Midbrain (tissue), 1 donor: ENCODE measurements around the gene IL1RAP.

Experiments used
- DNase-seq: peaks from one replicate; lab custom pipeline; 2025; lab: John Stamatoyannopoulos, UW

The IL1RAP gene

GRCh38 chr3:190614226-190615059 is 100.6 kb downstream of the IL1RAP start:
- DNase-seq = no peak

GRCh38 chr3:190615060-190615384 is 101.1 kb downstream of the IL1RAP start:
- no peak for DNase-seq

GRCh38 chr3:190615607-190616006 is 101.7 kb downstream of the IL1RAP start:
- no peak for DNase-seq

DNA sequence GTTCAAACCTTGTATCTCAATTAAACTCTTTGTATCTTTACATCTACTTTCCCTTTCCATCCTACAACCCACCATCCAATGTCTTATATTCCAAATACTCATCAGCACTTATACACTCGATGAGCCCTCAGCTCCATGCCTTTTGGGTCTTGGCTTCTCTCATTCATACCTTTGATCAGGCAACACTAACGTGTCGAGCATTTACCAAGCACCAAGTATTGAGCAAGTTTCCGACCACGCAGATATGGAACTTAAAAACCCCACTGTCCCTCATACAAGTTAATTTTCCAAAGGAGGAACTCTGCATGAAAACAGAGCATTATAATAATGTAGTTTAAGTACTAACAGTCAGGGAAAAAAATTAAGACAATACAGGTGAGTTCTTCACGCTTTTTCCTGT is 102.8 kb downstream of the IL1RAP start:
- no peak for DNase-seq

GRCh38 chr3:190617185-190617584 is 103.3 kb downstream of the IL1RAP start:
- no peak for DNase-seq

GRCh38 chr3:190618330-190619030 is 104.6 kb downstream of the IL1RAP start:
- DNase-seq = no peak

DNA sequence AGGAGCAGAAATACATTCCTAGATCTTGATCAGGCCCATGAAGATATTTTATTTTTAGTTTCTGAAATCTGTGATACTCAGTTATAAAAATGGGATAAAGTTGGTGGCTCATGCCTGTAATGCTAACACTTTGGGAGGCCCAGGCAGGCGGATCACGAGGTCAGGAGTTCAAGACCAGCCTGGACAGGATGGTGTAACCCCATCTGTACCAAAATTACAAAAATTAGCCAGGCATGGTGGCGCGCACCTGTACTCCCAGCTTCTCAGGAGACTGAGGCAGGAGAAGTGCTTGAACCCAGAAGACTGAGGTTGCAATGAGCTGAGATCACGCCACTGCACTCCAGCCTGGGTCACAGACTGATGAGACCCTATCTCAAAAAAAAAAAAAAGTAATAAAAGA is 105.5 kb downstream of the IL1RAP start:
- DNase-seq = no peak

DNA sequence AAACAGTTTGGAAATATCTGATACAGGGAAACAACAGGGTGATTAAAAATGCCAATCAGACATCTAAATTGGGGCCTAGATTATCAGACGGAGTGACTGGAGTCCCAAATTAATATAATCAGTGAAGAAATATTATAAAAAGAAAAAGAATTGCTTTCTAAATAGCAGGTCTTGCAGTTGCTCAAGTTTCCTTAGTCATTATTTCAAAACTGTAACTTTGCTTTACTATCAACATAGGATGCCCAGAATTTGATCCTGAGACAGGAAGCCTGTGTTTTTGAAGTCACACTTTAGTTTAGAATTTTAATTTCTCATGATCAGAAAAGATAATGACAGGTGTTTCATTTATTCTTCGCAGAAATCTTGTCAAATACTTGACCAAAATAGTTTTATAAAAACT is 105.9 kb downstream of the IL1RAP start:
- DNase-seq = no peak

DNA sequence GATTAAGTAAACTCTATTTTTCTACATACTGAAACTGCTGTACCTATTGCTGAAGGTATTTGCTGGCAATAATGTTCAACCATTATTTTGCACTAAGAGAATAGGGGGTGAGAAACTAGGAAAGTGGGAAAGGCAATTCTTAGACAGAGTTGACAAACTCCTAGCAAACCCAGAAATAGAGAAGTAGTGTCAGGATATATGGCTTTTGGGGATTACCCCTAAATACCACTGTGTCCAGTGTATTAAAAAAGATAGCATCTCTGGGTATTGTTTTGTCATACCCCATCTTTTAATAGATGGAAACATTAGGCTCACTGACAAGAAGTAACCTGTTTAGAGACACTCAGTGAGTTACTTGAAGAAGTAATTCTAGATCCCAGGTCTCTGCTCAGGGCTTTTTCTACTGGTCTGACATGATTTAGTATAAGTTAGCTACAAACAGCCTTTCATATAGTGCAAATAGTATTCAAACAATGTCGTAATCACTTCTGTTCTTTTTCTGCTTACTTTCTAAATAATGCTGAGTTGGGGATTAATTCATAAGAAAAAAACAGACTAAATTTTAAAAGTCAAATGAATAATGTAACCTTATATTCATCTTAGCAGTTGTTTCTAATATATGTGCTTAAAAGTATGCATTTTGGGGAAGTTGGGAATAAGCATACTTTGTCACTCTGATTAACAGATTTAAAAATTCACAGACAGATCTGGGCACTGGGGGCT is 107.2 kb downstream of the IL1RAP start:
- no peak for DNase-seq

DNA sequence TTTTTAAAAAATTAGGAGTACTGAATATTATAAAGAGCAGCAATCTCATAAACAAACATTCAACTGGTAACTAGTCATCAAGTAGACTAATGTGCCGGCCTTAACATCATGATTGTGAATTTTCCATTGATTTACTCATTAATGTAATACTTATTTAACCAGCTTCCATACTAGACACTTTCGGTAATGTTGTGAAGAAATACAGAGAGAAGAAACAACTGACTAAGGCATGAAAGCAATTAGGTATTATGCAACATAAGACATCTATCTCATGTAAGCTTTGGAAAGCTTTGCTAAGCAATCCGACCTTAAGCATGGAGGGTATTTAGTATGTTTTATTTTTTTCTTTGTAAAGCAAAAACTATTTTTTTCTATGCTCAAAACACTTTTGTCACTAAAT is 108.0 kb downstream of the IL1RAP start:
- no peak for DNase-seq

GRCh38 chr3:190624282-190624681 is 110.4 kb downstream of the IL1RAP start:
- no peak for DNase-seq

- DNase-seq = no peak
These were observed 113.2 kb downstream of the IL1RAP start for GRCh38 chr3:190626951-190627620.

DNA sequence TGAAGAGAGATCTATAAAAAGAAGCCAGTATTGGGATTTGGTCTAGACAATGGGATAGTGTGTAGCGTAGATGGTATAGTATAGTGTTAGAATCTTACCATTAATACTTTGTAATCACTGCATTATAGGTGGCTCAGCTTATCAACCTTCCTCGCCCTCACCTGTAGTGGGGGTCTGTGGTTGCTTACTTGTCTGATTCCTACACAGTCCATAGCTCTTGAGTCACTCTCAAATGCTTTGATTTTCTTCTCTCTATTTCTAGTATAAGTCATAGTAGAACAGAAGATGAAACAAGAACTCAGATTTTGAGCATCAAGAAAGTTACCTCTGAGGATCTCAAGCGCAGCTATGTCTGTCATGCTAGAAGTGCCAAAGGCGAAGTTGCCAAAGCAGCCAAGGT is 115.2 kb downstream of the IL1RAP start:
- DNase-seq = no peak

DNA sequence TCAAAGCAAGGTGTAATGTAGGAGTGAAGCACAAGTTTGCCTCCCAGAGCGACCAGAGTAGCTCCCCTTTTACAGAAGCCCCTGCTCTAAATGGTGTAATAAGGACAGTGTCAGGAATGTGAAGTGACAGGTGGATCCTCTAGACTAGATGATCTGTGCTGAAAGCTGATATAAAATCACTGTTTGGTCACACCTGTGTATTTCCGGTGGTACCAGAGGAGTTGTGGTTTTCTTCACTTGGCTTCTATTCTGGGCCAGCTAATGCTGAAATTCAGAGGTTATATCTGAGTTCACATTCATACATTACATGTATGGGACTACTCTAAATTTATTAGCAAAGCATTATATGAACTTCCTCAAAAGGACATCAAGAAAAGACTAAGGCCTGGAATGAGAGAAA is 117.4 kb downstream of the IL1RAP start:
- DNase-seq = no peak

DNA sequence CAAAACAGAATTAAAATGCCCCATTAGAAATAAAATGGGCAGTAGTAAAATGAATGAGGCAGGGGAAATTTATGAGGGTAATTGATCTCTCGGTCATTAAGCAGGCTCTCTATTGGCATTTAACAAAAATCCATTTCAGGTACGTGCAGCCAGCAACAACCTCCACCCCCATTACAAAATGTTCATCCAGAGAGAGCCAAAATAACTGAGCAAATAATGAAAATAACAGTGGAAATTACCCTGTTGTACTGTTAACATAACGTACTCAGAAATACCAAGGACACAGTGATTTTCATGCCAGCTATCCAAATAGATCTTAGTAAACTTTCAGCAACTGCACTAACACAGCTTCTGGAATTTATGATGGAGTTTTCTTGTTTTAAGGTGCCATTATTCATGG is 127.7 kb downstream of the IL1RAP start:
- no peak for DNase-seq

GRCh38 chr3:190642016-190642415 is 128.1 kb downstream of the IL1RAP start:
- no peak for DNase-seq

- no peak for DNase-seq
These were observed 130.2 kb downstream of the IL1RAP start for GRCh38 chr3:190644035-190644434.

DNA sequence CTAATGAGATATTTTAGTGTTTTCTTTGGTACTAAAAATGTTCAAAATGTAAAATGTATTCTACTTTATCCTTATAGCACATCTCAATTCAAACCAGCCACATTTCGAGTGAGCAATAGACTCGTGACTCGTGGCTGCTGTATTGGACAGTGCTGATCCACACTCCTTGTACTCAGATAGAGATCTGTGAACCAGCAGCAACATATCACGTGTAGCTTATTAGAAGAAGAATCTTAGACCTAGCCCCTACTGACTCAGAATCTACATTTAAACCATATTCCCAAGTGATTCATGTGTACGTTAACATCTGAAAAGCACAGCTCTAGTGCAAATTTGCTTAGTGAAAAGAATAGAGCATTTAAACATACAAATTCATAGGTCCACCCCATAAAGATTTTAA is 130.9 kb downstream of the IL1RAP start:
- no peak for DNase-seq

GRCh38 chr3:190645932-190646460 is 132.1 kb downstream of the IL1RAP start:
- no peak for DNase-seq

DNA sequence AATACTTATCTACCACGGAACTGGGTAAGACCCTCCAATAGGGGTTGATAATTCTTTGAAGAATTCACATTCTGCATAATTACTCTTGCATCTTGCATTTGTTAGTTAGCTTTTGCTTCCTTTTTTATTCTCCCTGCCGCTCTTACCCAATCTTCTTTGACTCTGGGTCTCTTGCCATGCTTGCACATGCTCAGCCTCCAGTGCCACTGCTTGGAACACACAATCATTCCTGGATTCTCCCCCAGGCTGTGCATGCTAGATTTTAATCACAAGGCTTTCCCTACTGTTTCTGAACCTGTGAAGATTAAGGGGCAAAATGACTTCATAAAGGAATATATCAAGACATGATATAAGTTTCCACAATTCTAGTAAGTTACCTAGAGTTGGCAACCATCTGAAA is 133.1 kb downstream of the IL1RAP start:
- DNase-seq = no peak

DNA sequence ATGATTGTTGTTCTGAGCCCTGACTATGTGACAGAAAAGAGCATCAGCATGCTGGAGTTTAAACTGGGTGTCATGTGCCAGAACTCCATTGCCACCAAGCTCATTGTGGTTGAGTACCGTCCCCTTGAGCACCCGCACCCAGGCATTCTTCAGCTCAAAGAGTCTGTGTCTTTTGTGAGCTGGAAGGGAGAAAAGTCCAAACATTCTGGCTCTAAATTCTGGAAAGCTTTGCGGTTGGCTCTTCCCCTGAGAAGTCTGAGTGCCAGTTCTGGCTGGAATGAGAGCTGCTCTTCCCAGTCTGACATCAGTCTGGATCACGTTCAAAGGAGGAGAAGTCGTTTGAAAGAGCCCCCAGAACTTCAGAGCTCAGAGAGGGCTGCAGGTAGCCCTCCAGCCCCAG is 142.0 kb downstream of the IL1RAP start:
- DNase-seq = no peak

DNA sequence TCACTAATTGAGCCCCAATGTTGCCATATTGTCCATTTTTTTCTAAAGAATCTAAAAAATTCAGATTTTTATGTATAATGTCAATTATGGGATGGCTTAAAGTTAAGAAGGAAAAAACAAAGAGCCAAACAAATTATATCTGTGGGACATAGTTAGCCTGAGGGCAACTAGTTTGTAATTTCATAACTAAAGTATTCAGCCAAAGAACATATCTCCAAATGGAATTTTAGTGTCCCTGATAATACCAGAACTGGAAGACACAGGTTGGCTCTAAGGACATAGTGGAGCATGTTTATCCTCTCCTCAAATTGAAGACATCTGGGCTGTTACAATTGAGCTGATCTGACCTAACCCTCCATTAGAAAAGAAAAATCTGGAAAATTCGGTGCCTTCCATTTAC is 144.2 kb downstream of the IL1RAP start:
- DNase-seq = no peak
